AG10803 (cell line): ENCODE data around the gene TMEM127.

Experiments used
- DNase-seq: peaks from one replicate; pipeline ENCODE4 v3.0.0; 2010; ENCODE audit warnings: low read depth
- H3K4me3 ChIP-seq: 2 replicates; pipeline ENCODE4 v1.5.1; 2011; ENCODE audit warnings: mild to moderate bottlenecking, low read length, control low read depth
- CTCF ChIP-seq: conservative IDR thresholded peaks from 2 replicates; pipeline ENCODE4 v1.5.1; 2011; ENCODE audit warnings: mild to moderate bottlenecking, low read length, control low read depth, inconsistent platforms

TMEM127 gene

GRCh38 chr2:96248624-96249023 is 17.2 kb downstream of the TMEM127 start:
- no peak for DNase-seq
- H3K4me3 ChIP-seq, result no peak overlapping the region
- TF ChIP-seq CTCF, result no peak

- no peak for TF ChIP-seq CTCF
- H3K4me3 ChIP-seq, result no peak overlapping the region
- DNase-seq, result no peak
These were observed 17.9 kb downstream of the TMEM127 start for GRCh38 chr2:96247896-96248295.

GRCh38 chr2:96247009-96247408 is 18.8 kb downstream of the TMEM127 start:
- no peak for DNase-seq
- H3K4me3 ChIP-seq, result no peak overlapping the region
- TF ChIP-seq CTCF, result no peak

- H3K4me3 ChIP-seq, result no peak overlapping the region
- no peak for DNase-seq
- no peak for TF ChIP-seq CTCF
These were observed 20.0 kb downstream of the TMEM127 start for GRCh38 chr2:96245609-96246390.

- DNase-seq, result no peak
- no peak for TF ChIP-seq CTCF
- no peak overlapping the region for H3K4me3 ChIP-seq
These were observed 22.0 kb downstream of the TMEM127 start for GRCh38 chr2:96243843-96244242.

- peak; percentile 69 for DNase-seq
- no peak overlapping the region for H3K4me3 ChIP-seq
- TF ChIP-seq CTCF, result no peak
These were observed 23.7 kb downstream of the TMEM127 start for GRCh38 chr2:96241900-96242611.

GRCh38 chr2:96241227-96241626 is 24.6 kb downstream of the TMEM127 start:
- no peak for TF ChIP-seq CTCF
- no peak overlapping the region for H3K4me3 ChIP-seq
- no peak for DNase-seq
